Urinary bladder (tissue), 4 donors: ENCODE measurements around the gene COPZ1. TPM values are rescaled to one million over a fixed set of nuclear protein-coding genes. Genes with fewer than 3 reads are reported as not detected.
"Not testable (repeated sequence)": the region's sequence is repeated elsewhere in the genome, so short reads cannot be mapped to it uniquely, and the experiment has no call there.

ENCODE experiments used
- DNase-seq: peaks from one replicate; pipeline ENCODE4 v3.0.0-alpha.2; 2015; ENCODE audit errors: extremely low spot score
- H3K27ac ChIP-seq: one replicate; pipeline ENCODE4 v1.5.1; 2013; ENCODE audit warnings: low read depth, mild to moderate bottlenecking, moderate library complexity
- H3K36me3 ChIP-seq: one replicate; pipeline ENCODE4 v1.6.1; 2013; ENCODE audit warnings: mild to moderate bottlenecking, moderate library complexity; ENCODE audit not compliant: insufficient read depth
- H3K4me1 ChIP-seq: one replicate; pipeline ENCODE4 v1.6.1; 2013; ENCODE audit warnings: mild to moderate bottlenecking, moderate library complexity; ENCODE audit not compliant: insufficient read depth
- H3K4me3 ChIP-seq: one replicate; pipeline ENCODE4 v1.5.1; 2013; ENCODE audit warnings: low read depth, low read length
- WGBS: extraction: QIAGEN DNeasy Blood & Tissue Kit; methylation state at CpG from one replicate; pipeline ENCODE4 v1.1.7; 2013; 5-methylcytosine and 5-hydroxymethylcytosine counted together
- polyA plus RNA-seq: library from polyadenylated mRNA; stranded (reverse); fragments of 200-250 nt; gene quantifications from one replicate; pipeline ENCODE4 v1.2.3, GENCODE V29; 2013
- total RNA-seq: library from RNA; depleted of rRNA; stranded (reverse); fragments of >200 nt; gene quantifications from one replicate; pipeline ENCODE4 v1.2.3, GENCODE V29; 2014
- donor health status: healthy with polysubstance abuse.
- donor health status: healthy.

COPZ1 gene
- total and polyA plus RNA-seq, 2 donors = 86.3 to 113 TPM

- Histone ChIP-seq H3K27ac (no peak overlapping the region), H3K4me3 (no peak overlapping the region), H3K36me3 (peaks cover 2% of the 10 kb centered on the region), H3K4me1 (no peaks in the 10 kb centered on the region)
- DNase-seq = no peak
- 25% methylated on average over 3 of the region's 3 CpGs for WGBS
Measured at GRCh38 chr12:54337280-54337842, 12.4 kb downstream of the COPZ1 start.

DNA sequence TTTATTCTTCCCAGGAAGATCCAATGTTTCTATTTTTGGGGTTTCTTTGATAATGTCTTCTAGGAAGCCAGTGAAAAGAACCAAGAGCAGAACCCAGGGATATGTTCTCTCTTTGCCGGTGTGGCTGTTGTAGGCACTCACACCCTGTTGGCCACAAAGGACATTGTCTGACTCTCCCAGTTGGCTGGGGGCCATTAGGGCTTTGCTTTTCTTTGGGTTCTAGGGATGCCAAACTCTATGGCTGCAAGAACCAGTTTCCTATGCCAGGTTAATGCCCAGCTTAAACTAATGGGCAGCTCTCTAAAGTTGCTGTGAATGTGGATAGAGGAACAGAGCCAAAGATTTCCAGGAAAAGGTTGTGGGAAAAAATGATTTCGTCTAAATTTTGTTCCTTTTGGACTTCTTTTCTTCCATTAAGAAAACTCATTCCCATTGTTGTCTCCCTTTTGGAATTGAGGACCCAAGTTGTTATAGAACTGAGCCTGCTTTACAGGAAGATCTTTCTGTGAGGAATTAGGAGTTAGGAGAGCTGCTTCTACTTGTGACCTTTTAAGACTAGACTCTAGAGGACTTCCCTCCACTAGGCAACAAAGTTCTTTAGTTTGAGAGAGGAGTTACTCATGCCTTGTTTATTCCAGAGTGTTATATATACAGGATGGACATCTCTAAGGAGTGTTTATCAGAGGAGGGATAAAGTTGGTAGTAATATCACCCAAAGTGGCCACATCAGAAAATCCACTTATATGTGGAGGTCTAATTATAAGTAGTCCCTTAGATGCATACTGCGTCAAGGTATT, 13.1 kb downstream of the COPZ1 start:
- Histone ChIP-seq H3K27ac (no peak overlapping the region), H3K4me1 (no peaks in the 10 kb centered on the region), H3K4me3 (no peak overlapping the region), H3K36me3 (peaks cover 2% of the 10 kb centered on the region)
- DNase-seq = no peak
- 44% methylated on average over 3 of the region's 3 CpGs for WGBS

DNA sequence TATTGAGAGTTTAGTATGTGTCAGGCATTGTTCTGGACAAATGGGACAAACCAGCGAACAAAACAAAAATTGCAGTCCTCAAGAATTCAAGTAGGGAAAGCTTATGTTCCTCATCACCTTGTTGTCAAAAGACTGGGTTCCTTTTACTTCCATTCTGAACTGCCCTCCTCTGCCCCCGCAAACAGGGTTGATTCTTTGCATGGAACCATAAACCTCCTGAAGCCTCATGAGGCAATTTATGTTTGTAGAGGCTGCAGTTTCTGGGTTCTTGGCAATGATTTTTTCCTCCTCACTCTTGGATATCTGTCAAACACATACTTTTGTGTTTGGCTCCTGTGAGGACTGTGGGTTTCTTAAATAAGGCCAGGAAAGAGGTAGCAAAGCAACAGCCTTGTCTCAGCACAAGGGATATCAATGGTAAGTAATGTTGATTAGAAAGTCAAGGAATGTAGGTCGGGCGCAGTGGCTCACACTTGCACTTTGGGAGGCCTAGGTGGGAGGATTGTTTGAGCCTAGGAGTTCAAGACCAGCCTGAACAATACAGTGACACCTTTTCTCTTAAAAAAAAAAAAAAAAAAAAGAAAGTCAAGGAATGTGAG, 13.9 kb downstream of the COPZ1 start:
- no peak overlapping the region for H3K27ac ChIP-seq
- DNase-seq = no peak
- peaks cover 2% of the 10 kb centered on the region for H3K36me3 ChIP-seq
- H3K4me1 ChIP-seq = no peaks in the 10 kb centered on the region
- 60% methylated on average over 4 of the region's 4 CpGs for WGBS
- no peak overlapping the region for H3K4me3 ChIP-seq

- Histone ChIP-seq H3K4me1 (no peaks in the 10 kb centered on the region), H3K27ac (no peak overlapping the region), H3K4me3 (no peak overlapping the region), H3K36me3 (peaks cover 3% of the 10 kb centered on the region)
- WGBS = 84% methylated on average over 7 of the region's 7 CpGs
- no peak for DNase-seq
Measured at GRCh38 chr12:54340846-54341245, 15.9 kb downstream of the COPZ1 start.

DNA sequence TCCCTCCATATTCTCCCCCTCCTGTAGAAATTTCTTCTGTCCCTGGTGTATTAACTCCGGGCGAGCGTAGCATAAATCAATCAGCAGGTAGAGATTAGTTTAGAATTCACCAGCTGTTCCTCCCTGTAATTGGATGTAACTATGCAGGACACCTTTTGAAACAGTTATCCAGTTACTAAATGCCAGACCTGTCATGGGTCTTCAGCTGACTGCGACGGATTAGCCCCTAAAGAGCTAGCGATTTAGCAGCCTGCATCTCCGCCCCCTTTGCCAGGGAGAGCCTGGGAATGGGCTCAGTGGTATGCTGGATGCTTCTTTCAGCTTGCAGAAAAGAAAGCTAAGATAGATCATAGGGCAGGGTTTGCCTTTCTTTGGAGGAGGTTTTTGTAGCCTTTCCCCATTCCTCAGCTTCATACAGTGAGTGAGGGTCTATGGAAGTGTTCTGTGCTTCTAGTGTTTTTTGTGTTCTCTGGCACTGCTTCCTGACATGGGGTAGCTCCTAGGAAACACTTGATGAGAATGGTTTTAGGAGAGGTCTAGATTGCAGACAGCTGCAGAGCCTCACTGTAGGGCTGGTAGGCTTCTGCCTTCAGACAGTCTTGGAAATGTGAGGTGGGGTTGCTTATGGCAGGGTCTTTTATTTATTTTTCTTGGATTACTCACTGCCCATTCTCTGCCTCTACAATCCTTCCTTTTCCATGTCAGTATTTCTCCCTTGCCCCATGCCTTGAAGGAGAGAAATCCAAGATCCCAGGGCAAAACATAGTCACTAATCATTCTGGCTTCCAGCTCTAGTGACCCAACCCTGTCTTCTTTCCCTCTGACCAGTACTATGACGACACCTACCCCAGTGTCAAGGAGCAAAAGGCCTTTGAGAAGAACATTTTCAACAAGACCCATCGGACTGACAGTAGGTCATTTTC, 16.7 kb downstream of the COPZ1 start:
- Histone ChIP-seq H3K27ac (no peak overlapping the region), H3K4me1 (no peaks in the 10 kb centered on the region), H3K4me3 (no peak overlapping the region), H3K36me3 (peaks cover 3% of the 10 kb centered on the region)
- DNase-seq = no peak
- 54% methylated on average over 9 of the region's 9 CpGs for WGBS

DNA sequence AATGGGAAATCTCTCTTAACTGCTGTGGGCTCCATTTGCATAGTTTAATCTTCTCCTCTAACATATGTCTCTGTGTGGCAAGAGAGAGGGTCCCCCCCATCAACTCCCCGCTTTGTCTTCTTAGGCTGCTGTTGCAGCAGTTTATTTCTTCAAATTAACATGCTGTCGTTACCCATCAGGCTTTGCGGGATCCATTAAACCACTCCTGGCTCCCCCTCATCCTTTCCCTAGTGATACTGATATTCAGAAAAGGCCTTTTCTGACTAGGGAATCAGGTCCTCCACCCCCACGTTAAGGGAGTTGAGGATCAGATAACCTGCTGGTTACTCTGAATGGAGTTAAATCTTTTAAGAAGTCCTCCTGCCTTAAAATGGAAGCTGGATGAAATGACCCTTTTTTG, 24.1 kb downstream of the COPZ1 start:
- WGBS = 82% methylated on average over 4 of the region's 4 CpGs
- Histone ChIP-seq H3K4me3 (no peak overlapping the region), H3K4me1 (no peaks in the 10 kb centered on the region), H3K27ac (no peak overlapping the region), H3K36me3 (peaks cover 2% of the 10 kb centered on the region)
- DNase-seq = no peak

DNA sequence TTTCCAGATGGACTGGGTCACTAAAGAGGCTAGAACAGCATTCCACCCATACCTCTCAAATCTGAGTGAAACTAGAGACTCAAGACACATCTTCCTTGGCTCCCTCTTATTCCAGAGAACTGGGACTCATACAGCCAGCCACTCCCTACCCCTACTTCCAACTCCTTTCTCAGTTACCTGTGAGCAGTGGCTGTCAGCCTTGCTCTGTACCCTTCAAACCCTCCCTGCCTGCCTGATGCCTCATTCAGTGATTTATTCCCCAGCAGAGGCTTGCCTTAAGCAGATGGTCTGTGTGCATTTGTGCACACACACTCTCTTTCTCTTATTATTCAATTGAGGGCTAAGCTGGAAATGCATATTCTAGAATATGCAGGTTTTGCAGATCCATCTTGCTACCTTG, 24.7 kb downstream of the COPZ1 start:
- no peak overlapping the region for H3K27ac ChIP-seq
- no peaks in the 10 kb centered on the region for H3K4me1 ChIP-seq
- H3K4me3 ChIP-seq = no peak overlapping the region
- peaks cover 2% of the 10 kb centered on the region for H3K36me3 ChIP-seq
- DNase-seq = no peak

DNA sequence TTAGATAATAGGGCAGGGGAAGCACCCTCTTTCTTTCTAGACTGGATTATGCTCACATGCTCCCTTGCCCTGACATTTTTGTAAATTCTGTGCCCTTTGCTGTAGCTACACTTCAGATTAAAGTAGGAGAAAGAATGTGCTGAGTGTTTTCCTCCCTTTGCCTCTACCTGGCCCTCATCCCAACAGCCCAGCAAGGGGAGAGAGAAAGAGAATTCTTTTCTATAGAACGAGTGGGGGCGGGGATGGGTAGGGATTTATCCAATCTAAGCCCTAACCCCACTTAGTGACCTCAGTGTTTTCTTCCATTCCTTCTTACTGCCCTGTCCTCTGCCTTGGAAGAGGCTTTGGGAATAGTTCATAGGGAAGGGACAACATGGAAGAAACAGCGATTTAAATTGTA, 25.8 kb downstream of the COPZ1 start:
- Histone ChIP-seq H3K27ac (no peak overlapping the region), H3K4me1 (no peaks in the 10 kb centered on the region), H3K4me3 (no peak overlapping the region), H3K36me3 (peaks cover 2% of the 10 kb centered on the region)
- no peak for DNase-seq
- WGBS = 41% methylated on average over 3 of the region's 3 CpGs

- Histone ChIP-seq H3K4me3 (no peak overlapping the region), H3K36me3 (peaks cover 2% of the 10 kb centered on the region), H3K4me1 (no peaks in the 10 kb centered on the region), H3K27ac (no peak overlapping the region)
- no peak for DNase-seq
- 51% methylated on average over 4 of the region's 4 CpGs for WGBS
Measured at GRCh38 chr12:54351341-54351740, 26.4 kb downstream of the COPZ1 start.

DNA sequence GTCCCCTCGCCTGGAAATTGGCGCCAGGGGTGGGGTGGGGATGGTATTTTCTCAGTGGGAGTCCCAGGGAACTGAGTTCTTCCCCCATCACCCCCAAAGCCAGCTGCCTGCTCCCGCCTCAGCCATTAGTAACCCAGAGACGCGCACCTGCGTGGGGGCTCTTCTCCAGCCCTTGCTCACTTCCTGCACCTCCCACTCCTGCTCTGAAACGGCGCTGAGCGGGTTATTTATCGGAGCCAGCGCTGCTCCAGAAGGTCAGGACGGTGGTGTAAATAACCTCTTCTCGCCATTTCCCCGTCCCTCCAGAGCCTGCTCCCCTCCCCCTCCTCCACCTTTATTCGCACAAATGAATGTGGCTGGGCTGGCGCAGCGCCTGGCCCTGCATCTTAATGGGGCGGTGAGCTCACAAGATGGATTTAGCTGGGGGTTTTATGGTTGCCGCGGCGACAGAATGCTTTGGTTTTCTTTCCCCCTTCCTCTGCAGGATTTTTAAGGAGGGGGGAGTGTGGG, 27.1 kb downstream of the COPZ1 start:
- no peak for DNase-seq
- H3K4me1 ChIP-seq = no peaks in the 10 kb centered on the region

GRCh38 chr12:54352891-54353874, 28.3 kb downstream of the COPZ1 start:
- H3K4me3 ChIP-seq = no peak overlapping the region
- peak overlapping the region; percentile 12 for H3K27ac ChIP-seq
- DNase-seq = no peak
- no peaks in the 10 kb centered on the region for H3K4me1 ChIP-seq
- 30% methylated on average over 1 of the region's 1 CpG for WGBS
- H3K36me3 ChIP-seq = peaks cover 2% of the 10 kb centered on the region

More for the DNA sequence above, 27.1 kb downstream of the COPZ1 start:
- 18% methylated on average over 21 of the region's 21 CpGs for WGBS
- peaks cover 2% of the 10 kb centered on the region for H3K36me3 ChIP-seq
- no peak overlapping the region for H3K4me3 ChIP-seq
- no peak overlapping the region for H3K27ac ChIP-seq

- WGBS = 75% methylated on average over 7 of the region's 7 CpGs
- not testable (repeated sequence) for H3K27ac ChIP-seq, H3K36me3 ChIP-seq, H3K4me3 ChIP-seq, H3K4me1 ChIP-seq, DNase-seq
Measured at GRCh38 chr12:54354271-54354670, 29.3 kb downstream of the COPZ1 start.
